HG02981 (cell line): Measurements from ENCODE around the gene MROH7.

Experiments
- ATAC-seq: cut with Tn5 transposase; IDR thresholded peaks from one replicate; pipeline ENCODE4 v1.9.1; 2021; ENCODE audit warnings: mild to moderate bottlenecking, moderate library complexity; ENCODE audit not compliant: unreplicated experiment

MROH7 gene

DNA sequence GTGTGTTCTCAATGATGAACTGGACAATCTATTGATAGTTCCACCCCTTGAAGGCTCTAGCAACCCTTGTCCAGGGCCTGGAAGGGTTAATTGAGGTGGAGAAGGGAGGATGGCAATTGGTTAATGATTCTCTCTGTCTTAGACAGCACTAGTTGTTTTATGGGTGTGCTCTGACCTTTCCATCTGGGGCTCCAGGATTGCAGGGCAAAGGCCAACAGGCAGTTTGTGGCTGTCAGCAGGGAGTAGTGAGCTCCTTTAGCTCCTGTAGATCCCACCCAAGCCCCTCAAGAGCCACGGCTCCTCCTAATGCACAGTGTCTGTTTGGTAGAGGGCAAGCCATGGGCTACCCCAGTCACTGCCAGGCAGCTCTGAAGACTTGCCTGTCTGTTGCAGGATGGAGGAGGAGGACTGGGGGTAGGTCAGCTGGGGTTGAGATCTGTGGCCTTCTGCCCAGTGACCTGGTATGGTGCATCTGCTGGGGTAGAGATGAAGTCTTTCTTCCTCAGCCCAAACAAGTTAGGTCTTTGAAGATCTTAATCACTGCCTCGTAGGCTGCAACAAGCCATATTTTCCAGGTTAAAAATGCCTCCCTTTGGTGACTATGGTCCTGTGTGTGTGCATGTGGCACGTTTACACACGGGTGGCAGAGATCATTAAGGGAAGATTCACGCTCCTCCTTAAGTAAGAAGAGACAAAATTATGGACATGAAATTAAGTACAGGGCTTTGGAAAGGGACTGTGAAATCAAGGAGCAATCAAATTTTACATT, 7.7 kb downstream of the MROH7 start:
- no peak for ATAC-seq

- no peak for ATAC-seq
Measured at GRCh38 chr1:54649921-54650320, 8.3 kb downstream of the MROH7 start.

- no peak for ATAC-seq
Measured at GRCh38 chr1:54650417-54650816, 8.8 kb downstream of the MROH7 start.

DNA sequence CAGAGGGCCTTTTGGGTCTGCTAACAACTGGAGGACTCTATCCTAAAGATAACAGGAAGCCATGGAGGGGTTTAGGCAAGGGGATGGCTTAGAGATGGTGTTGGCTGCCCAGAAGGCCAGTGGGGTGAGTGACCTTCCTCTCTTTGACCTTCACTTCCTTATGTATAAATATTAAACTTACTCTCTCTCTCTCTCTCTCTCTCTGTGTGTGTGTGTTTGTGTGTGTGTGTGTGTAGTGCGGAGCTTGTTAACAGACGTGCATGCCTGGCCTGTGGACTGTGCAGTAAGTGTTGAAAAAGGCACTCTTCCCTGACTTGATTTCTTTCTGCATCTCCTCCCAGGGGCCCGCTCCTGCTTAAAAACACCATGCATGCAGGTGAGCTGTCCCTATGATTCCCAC, 10.0 kb downstream of the MROH7 start:
- ATAC-seq, result no peak

GRCh38 chr1:54652168-54652567, 10.6 kb downstream of the MROH7 start:
- ATAC-seq, result no peak

DNA sequence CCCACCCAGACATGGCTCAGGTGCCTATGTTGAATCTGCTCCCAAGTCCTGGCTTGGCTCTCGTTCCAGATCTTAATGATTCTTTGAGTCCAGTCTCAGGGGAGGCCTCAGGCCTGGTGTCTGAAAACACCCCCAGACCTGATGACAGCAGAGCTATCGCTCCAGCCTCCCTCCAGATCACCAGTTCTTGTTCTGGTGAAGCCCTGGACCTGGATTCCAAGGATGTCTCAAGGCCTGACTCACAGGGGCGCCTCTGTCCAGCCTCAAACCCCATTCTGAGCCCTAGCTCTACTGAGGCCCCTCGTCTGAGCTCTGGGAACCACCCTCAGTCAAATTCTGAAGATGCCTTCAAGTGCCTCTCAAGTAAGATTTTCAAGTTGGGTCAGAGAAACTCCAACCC, 11.4 kb downstream of the MROH7 start:
- ATAC-seq, result no peak

- ATAC-seq, result no peak
Measured at GRCh38 chr1:54658164-54658913, 16.8 kb downstream of the MROH7 start.

- ATAC-seq, result no peak
Measured at GRCh38 chr1:54663725-54664124, 22.1 kb downstream of the MROH7 start.

DNA sequence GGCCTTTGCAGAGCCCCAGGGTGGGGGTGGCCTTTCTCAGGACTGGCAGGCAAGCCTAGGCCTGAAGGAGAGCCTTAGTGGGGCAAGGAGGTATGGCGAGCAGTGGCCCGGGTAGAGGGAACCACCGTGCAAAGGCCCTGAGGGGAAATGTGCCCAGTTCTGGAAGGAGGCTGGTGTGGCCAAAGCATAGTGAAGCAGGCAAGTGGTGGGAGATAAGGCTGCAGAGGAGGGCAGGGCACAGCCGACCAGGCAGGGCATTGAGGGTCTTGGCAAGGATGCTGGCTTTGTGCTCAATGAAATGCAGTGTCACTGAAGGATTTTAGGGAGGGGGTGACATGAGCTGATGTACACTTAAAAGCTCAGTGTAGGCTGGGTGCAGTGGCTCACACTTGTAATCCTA, 22.8 kb downstream of the MROH7 start:
- ATAC-seq, result no peak

- ATAC-seq, result no peak
Measured at GRCh38 chr1:54665852-54666251, 24.3 kb downstream of the MROH7 start.

DNA sequence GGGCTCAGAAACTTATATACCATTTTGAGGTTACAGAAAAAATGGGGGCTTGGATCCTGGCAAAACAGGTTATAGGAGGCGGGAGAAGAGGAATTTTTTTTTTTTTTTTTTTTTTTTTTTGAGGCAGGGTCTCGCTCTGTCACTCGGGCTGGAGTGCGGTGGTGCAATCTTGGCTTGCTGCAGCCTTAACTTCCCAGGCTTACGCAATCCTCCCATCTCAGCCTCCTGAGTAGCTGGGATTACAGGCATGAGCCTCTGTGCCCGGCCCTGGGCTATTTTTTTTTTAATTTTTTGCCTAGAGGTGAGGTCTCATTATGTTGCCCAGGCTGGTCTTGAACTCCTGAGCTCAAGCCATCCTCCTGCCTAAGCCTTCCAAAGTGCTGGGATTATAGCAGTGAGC, 24.7 kb downstream of the MROH7 start:
- no peak for ATAC-seq

DNA sequence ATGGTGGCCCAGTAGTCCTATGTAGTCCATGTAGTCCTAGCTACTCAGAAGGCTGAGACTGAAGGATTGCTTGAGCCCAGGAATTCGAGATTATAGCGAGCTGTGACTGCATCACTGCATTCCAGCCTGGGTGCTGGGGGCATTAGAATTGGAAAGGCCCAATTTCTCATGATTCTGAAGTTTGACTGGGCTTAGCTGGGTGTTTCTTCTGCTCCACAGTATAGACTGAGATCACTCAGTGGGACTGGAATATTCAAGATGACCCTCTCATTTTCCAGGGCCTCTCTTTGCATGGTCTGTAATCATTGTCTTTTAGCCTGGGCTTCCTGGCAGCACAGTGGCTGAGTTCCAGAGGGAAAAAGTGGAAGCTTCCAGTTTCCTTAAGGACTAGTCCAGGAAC, 26.2 kb downstream of the MROH7 start:
- ATAC-seq, result no peak

GRCh38 chr1:54668567-54668966, 27.0 kb downstream of the MROH7 start:
- ATAC-seq, result no peak

- peak; percentile 60 for ATAC-seq
Measured at GRCh38 chr1:54671985-54672608, 30.5 kb downstream of the MROH7 start.

DNA sequence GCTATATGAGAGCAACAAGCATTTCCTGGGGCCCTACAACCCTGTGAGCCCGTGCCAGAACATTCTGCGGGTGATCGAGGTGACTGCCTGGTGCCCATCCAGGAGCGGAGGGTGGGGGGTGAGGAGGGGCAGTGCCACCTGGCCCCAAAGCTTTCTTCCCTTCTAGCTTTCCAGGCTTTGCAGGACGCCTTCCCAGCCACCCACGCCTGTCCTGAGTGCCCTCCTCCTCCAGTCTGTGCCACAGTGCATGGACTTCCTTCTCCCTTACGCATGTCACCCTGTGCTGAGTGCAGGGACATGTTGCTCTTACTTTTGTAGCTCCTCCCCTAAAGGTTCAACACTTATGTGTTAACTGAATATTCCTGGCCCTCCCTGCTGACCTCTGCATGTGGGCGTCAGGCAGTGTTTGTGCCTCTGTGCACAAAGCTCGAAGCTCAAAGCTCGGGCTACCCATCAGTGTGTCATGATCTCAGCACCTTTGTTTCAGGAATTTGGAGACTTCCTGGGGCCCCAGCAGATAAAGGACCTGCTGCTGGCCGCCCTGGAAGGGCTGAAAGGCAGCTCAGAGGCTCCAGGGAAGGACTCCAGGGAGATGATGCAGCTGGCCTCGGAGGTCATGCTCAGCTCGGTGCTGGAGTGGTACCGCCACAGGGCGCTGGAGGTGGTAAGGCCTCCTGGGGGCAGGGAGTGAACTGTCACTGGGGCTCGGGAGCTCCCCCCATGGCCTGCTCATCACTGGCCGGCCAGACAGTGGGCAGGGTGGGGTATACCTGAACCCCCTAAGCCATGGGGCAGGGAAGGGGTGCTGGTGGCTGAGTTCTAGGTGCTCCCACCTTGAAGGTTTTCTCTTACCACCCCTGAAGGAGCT, 37.4 kb downstream of the MROH7 start:
- no peak for ATAC-seq

DNA sequence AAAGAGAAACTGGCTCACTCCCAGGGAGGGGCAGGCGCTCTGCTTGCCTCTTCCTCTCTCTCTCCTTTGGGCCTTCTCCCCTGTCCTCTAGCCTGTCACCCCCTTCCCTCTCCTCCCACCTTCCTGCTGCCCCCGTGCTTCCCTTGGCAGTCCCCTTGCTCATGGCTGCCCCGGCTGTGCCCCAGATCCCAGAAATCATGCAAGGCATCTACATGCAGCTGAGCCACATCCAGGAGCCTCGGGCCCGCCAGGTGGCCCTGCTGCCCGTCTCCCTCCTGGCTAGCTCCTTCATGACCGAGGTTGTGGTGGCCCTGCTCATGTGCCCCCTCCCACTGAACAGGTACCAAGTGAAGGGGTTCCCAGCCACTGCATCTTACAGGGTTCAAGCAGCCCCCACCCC, 38.1 kb downstream of the MROH7 start:
- no peak for ATAC-seq

DNA sequence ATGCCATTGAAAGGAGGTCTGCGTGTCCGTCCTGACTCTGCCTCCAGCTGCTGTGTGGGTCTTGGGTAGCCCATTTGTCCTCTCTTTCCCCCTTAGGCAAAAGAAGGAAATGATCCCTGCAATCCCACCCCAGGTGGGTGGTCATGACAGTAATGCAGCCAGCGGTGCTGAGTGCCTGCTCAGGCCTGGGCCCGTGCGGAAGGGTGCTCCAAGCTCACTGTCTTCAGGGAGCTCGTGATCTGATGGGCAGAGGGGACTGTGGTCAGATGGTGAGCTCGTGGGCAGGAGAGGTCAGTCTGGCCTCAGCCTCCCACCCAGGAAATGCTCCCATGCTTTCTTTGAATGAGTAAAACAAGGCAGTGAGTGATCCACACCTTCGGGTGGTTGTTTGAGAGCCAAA, 38.8 kb downstream of the MROH7 start:
- no peak for ATAC-seq

DNA sequence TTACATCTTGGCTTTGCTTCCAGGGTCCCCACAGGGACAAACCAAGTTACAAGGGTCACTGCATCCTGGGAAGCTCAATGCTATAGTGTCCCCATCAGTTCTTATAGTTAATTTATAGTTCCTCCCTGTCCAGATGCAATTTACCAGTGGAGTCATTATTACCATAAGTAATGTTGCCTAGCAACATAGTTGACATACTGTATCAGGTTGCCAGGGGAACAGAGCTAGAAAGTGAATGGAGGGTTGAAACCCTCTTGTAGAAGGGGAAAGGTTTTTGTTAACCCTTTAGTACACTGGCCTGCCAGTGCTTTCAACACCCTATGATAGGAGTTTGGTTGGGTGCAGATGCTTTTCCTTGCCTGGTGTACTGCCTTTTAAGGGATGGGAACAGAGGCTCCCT, 39.8 kb downstream of the MROH7 start:
- no peak for ATAC-seq

DNA sequence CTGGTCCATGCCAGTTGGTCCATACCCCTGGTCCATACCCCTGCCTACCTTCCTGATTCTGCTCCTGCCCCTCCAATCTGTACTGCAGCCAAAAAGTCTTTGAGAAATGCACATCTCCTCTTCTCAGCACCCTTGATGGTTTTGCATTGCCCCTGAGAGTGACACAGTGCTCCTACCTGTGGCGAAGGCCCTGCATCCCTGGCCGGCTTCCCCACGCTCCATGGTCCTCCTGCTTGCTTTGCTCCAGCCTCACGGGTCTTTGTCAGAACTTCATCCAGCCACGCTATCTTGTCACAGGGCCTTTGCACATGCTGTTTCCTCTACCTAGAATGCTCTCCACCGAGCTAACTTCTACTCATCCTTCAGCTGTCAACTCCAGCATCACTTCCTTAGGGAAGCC, 41.9 kb downstream of the MROH7 start:
- no peak for ATAC-seq

DNA sequence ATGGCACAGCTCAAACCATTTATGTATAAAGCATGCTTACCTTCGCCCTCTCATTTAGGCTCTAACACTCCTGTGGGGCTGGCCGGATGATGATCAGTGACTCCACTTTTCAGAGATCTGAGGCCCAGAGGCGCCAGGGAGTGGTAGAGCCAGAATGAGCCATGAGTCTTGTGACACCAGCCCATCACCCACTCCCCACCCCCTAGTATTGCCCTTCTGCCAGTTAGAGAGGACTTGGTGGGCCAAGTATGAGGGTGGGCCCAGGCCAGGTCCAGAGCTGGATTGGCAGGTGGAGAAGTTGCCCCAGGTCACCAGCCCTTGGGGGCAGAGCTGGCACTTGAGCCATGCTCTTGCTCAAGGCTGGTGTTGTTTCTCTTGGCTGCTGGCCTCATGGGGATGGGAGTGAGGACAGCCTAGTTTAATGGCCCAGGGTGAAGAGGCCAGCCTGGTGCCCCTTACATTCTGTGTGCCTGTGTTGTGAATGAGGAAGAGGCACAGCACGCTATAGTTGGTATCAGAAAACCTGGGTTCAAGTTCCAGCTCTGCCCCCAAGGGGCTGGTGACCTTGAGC, 43.8 kb downstream of the MROH7 start:
- ATAC-seq, result no peak

DNA sequence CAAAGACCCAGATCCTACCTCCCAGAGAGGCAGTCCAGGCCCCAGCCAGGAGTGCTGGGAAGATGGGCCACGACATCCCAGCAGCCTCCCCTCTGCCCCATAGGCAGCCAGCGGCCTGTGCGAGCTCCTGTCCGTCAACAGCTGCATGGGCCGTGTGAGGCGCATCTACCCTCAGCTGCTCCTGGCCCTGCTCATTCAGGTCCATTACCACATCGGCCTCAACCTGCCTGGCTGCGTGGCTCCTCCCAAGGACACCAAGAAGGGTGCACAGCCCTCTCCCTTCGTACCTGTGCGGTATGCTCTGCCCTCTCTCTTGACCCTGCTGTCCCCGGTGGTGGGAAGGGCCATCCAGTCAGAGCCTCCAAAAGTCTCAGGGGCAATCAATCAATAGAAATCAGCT, 44.6 kb downstream of the MROH7 start:
- no peak for ATAC-seq
